Fibroblast of the aortic adventitia (primary cell): ENCODE data around the gene ZXDC. TPM values are rescaled to one million over a fixed set of nuclear protein-coding genes. Genes with fewer than 3 reads are reported as not detected.

Source experiments
- DNase-seq: peaks from one replicate; pipeline ENCODE4 v3.0.0-alpha.2; 2010; ENCODE audit warnings: low read depth
- H3K4me3 ChIP-seq: 2 replicates; pipeline ENCODE4 v1.5.1; 2011; ENCODE audit warnings: low read depth, mild to moderate bottlenecking, control low read depth, low read length, moderate library complexity
- CTCF ChIP-seq: IDR thresholded peaks from 2 replicates; pipeline ENCODE4 v1.5.1; 2011; ENCODE audit warnings: mild to moderate bottlenecking, low read length, control low read depth, inconsistent platforms; ENCODE audit not compliant: insufficient read depth
- total RNA-seq: library from RNA; depleted of rRNA; stranded (reverse); fragments of >200 nt; gene quantifications from 2 replicates; pipeline ENCODE4 v1.2.3, GENCODE V29; 2012; ENCODE audit warnings: low replicate concordance

Gene ZXDC
- total RNA-seq, 1 donor = 26.7 TPM

GRCh38 chr3:126390751-126391150 lies 84.9 kb downstream of the ZXDC start:
- H3K4me3 ChIP-seq = no peak overlapping the region
- DNase-seq = no peak
- TF ChIP-seq CTCF = no peak

DNA sequence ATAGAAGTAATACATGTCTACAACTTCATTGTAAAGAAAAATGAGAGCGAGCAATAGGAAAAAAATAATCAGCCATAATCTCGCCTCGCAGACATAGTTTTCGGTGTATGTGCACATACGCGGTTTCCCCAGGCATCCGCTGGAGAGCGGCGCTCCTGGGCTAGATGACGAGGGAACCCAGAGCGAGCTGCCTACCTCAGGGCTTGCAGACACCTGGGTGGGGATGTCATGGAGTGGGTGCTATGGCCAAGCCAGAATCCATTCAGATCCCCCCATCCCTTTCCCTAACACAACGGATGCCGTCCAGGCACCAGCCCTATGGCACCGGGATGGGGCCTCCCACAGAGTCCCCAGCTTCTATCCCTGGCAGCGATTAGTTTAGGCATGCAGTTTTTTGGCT lies 85.5 kb downstream of the ZXDC start:
- DNase-seq = no peak

DNA sequence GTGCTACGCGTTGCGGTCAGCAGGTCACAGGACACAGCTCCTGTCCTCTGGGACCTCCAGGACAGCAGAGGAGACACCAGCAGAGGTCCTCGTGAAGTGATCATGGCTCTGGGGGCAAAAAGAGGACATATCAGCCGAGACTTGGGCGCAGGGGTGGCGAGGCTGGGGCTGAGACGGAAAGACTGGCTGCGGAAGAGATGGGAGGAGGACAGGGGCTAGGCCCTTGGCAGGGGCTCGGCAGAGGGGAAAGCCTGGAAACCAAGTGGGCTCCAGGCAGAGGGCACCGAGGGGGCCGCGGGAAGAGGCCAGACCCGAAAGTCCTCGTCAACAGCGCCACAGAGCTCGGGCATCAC lies 85.9 kb downstream of the ZXDC start:
- H3K4me3 ChIP-seq = no peak overlapping the region
- no peak for TF ChIP-seq CTCF

More for the DNA sequence above, 85.5 kb downstream of the ZXDC start:
- H3K4me3 ChIP-seq = no peak overlapping the region
- no peak for TF ChIP-seq CTCF

DNA sequence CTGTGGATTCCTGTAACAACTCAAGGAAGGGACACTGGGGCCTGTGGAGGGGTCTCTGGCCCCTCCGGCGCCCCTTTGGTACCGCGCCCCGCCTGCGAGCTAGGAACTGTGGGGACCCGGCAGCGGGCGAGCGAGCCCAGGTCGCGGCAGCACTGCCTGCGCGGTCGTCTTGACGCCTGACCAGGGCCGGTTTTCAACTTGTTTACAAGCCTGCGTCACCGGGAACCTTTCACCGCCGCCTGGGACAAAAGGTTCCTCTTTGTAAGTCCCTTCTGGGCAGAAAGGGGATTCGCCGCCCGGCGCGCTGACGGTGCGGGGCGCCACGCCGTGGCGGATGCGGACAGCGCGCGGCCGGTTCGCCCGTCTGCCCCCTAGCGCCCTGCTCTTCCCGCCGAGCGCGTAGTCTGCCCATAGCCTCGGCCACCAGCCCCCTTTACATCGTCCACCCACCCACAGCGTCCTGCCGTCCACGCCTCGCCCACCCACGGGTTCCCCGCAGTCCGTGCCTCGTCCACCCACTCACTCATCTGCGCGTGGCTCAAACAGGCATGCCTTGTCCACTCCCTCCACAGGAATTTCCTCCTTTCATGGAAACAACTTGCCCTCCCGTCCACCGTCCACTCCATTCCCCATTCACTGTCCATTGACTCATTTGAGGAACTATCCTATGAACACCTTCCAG lies 86.4 kb downstream of the ZXDC start:
- peak; percentile 77 for TF ChIP-seq CTCF
- DNase-seq = peak; percentile 80
- H3K4me3 ChIP-seq = peak overlapping the region; percentile 64

More for the DNA sequence above, 85.9 kb downstream of the ZXDC start:
- DNase-seq = no peak

Other genes with a start within 250 kb of the ZXDC start
- 1.5 and 3.2 TPM in 2 replicates for gene KLF15, start 118.5 kb downstream of the ZXDC start, total RNA-seq
- gene CFAP100, start 81.0 kb downstream of the ZXDC start, total RNA-seq = not detected in 2 replicates
- gene UROC1, start 41.9 kb upstream of the ZXDC start, total RNA-seq = not detected in 2 replicates
- gene CHST13, start 48.3 kb upstream of the ZXDC start, total RNA-seq = 0.09 TPM in 1 of 2 replicates, not detected in the other
- gene C3orf22, start 83.0 kb upstream of the ZXDC start, total RNA-seq = not detected in 2 replicates
- gene TXNRD3, start 179.2 kb upstream of the ZXDC start, total RNA-seq = 13.2 and 27.9 TPM in 2 replicates
- 10.8 and 13.4 TPM in 2 replicates for gene CHCHD6, start 228.3 kb upstream of the ZXDC start, total RNA-seq